Measurements from ENCODE around the gene KRT76.

DNA sequence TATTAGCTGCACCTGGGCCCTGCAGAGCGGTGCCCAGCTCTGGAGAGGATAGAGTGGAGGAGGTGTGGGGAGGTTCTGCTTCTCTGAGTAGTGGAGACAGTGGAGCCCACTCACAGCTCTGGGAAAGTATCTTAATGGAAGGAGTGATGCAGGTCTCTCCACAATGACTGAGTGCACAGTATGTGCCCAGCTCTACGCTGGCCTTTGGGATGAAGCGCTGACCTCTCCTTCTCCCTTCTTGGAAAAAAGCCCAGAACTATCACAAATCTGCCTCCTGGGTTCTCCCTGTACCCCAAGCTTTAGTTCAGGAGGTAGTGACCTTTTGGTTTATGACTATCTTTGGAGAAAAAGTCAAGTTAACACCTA is 19.3 kb upstream of the KRT76 start:
- TF ChIP-seq POLR2AphosphoS5 (IDR thresholded peaks at IDR 0.05) (no peak), POLR2A (IDR thresholded peaks at IDR 0.05) (no peak)
- TF ChIP-seq, protein P1, sequence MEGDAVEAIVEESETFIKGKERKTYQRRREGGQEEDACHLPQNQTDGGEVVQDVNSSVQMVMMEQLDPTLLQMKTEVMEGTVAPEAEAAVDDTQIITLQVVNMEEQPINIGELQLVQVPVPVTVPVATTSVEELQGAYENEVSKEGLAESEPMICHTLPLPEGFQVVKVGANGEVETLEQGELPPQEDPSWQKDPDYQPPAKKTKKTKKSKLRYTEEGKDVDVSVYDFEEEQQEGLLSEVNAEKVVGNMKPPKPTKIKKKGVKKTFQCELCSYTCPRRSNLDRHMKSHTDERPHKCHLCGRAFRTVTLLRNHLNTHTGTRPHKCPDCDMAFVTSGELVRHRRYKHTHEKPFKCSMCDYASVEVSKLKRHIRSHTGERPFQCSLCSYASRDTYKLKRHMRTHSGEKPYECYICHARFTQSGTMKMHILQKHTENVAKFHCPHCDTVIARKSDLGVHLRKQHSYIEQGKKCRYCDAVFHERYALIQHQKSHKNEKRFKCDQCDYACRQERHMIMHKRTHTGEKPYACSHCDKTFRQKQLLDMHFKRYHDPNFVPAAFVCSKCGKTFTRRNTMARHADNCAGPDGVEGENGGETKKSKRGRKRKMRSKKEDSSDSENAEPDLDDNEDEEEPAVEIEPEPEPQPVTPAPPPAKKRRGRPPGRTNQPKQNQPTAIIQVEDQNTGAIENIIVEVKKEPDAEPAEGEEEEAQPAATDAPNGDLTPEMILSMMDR (IDR thresholded peaks at IDR 0.05) = no peak
